HEK293T (cell line): ENCODE results near the gene MPV17.

Experiments
- FOXK2 ChIP-seq: fragments of 450-650 bp; IDR thresholded peaks from 2 replicates; pipeline ENCODE4 v1.6.1; 2016; ENCODE audit warnings: mild to moderate bottlenecking
- FOXM1 ChIP-seq: fragments of 450-650 bp; IDR thresholded peaks from 2 replicates; pipeline ENCODE4 v1.6.1; 2017; ENCODE audit warnings: mild to moderate bottlenecking, borderline replicate concordance
- LEF1 ChIP-seq: fragments of 450-650 bp; IDR thresholded peaks from 2 replicates; pipeline ENCODE4 v1.6.1; 2017; ENCODE audit warnings: mild to moderate bottlenecking, borderline replicate concordance
- SP1 ChIP-seq: fragments of 450-650 bp; IDR thresholded peaks from 2 replicates; pipeline ENCODE4 v1.6.1; 2017
- SUZ12 ChIP-seq: fragments of 450-650 bp; IDR thresholded peaks from 2 replicates; pipeline ENCODE4 v1.6.1; 2016; ENCODE audit warnings: mild to moderate bottlenecking
- ZNF384 ChIP-seq: fragments of 450-650 bp; IDR thresholded peaks from 2 replicates; pipeline ENCODE4 v1.6.1; 2016
- TF ChIP-seq, protein P1 (sequence below): fragments of 450-650 bp; IDR thresholded peaks from 2 replicates; pipeline ENCODE4 v1.6.1; 2016

DNA sequence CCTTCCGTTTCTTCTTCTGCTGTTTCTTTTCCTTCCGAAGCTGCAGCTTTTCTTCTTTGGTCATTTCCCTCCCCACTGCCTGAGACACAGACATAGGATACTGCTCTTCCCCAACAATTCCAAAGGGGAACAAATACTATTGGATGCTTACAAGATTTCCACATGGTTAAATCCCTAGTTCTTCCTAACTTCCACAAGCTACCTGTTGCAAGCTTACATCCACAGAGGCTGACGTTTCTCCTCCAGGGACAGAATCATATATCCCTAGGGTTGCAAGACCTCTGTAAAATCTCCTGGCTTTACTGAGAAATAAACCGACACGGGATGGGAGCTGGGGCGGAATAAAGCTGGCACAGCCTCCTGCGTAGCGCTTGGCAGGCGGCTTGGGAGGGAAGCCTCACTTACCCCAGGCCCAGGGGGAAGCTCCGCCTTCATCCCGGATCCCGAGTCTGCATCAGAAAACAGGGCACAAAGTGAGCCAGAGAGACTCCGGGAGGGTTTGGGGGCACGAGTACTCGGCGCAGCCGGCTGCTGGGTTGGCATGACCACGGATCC lies 46.7 kb upstream of the MPV17 start:
- no peak for TF ChIP-seq LEF1
- no peak for TF ChIP-seq FOXM1
- no peak for TF ChIP-seq SUZ12
- TF ChIP-seq, protein P1, sequence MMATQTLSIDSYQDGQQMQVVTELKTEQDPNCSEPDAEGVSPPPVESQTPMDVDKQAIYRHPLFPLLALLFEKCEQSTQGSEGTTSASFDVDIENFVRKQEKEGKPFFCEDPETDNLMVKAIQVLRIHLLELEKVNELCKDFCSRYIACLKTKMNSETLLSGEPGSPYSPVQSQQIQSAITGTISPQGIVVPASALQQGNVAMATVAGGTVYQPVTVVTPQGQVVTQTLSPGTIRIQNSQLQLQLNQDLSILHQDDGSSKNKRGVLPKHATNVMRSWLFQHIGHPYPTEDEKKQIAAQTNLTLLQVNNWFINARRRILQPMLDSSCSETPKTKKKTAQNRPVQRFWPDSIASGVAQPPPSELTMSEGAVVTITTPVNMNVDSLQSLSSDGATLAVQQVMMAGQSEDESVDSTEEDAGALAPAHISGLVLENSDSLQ = no peak
- TF ChIP-seq SP1 = no peak
- TF ChIP-seq ZNF384 = no peak
- no peak for TF ChIP-seq FOXK2
